NCI-H2227 (cell line): ENCODE measurements around the gene PHF10.

ENCODE experiments used
- DNase-seq: peaks from one replicate; lab custom pipeline; 2025; ENCODE audit not compliant: unreplicated experiment; lab: John Stamatoyannopoulos, UW

The PHF10 gene

GRCh38 chr6:169678342-169678741, 46.0 kb downstream of the PHF10 start:
- no peak for DNase-seq

- DNase-seq = no peak
Measured at GRCh38 chr6:169677096-169677495, 47.2 kb downstream of the PHF10 start.

GRCh38 chr6:169675011-169675410, 49.3 kb downstream of the PHF10 start:
- DNase-seq = no peak

GRCh38 chr6:169671563-169671962, 52.7 kb downstream of the PHF10 start:
- DNase-seq = no peak

GRCh38 chr6:169669889-169670288, 54.4 kb downstream of the PHF10 start:
- no peak for DNase-seq

- no peak for DNase-seq
Measured at GRCh38 chr6:169669147-169669546, 55.2 kb downstream of the PHF10 start.

GRCh38 chr6:169668203-169668847, 56.0 kb downstream of the PHF10 start:
- DNase-seq = no peak

- DNase-seq = no peak
Measured at GRCh38 chr6:169667716-169668115, 56.6 kb downstream of the PHF10 start.

- DNase-seq = no peak
Measured at GRCh38 chr6:169666441-169666840, 57.9 kb downstream of the PHF10 start.

GRCh38 chr6:169665289-169665688, 59.0 kb downstream of the PHF10 start:
- no peak for DNase-seq

GRCh38 chr6:169664227-169664626, 60.1 kb downstream of the PHF10 start:
- DNase-seq = no peak

- no peak for DNase-seq
Measured at GRCh38 chr6:169663468-169663867, 60.8 kb downstream of the PHF10 start.

GRCh38 chr6:169661391-169661756, 62.9 kb downstream of the PHF10 start:
- no peak for DNase-seq

GRCh38 chr6:169660751-169661390, 63.4 kb downstream of the PHF10 start:
- DNase-seq = no peak

GRCh38 chr6:169659820-169660610, 64.3 kb downstream of the PHF10 start:
- DNase-seq = no peak

GRCh38 chr6:169657284-169657610, 67.1 kb downstream of the PHF10 start:
- no peak for DNase-seq

GRCh38 chr6:169656546-169657283, 67.6 kb downstream of the PHF10 start:
- no peak for DNase-seq

- DNase-seq = peak; percentile 89
Measured at GRCh38 chr6:169654598-169655391, 69.5 kb downstream of the PHF10 start.
